Measurements from ENCODE around the gene KCNQ1OT1.

KCNQ1OT1 gene

DNA sequence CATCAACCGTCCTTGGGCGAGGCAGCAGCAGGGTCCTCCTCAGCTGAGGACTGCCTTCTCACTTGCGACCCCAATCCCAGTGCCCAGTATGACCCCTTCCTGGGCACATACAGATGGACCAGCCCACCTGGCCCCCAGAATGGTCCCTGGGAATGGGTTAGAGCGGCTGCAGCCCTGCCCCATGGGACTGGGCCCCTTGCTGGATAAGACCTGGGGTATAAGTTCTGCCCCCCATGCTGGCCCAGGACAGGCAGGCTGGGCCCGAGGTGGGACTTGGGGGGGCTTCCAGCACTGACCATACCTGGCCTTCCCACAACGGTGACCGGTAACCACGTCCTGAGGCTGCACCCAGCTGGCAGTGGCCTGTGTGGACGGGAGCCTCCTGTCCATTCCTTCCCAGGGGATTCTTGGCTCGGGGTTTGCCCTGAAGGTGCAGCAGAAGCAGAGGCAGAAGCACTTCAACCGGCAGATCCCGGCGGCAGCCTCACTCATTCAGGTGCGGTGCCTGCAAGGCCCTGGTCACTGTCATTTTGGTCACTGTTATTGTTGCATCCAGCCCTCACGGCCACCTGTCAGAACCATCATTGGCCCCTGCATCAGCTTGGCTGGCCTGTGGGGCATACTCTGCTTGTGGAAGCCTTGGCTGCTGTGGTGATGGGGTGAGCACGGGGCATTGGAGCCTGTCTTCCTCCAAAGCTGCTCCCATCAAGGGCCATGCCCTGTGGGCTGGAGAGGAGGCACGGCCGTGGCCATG is 114.8 kb downstream of the KCNQ1OT1 start:
- no peak for DNase-seq

DNA sequence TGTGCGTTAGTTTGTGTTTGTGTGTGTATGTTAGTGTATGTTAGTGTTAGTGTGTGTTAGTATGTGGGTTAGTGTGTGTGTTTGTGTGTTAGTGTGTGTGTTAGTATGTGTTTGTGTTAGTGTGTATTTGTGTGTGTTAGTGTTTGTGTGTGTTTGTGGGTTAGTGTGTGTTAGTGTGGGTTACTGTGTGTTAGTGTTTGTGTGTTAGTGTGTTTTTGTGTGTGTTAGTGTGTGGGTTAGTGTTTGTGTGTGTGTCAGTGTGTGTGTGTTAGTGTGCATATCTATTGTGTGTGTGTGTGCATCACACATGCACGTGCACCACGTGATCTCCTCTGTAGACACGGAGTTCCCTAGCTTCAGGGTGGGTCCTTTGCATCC is 115.4 kb downstream of the KCNQ1OT1 start:
- DNase-seq, result no peak

GRCh38 chr11:2583605-2583958 is 116.2 kb downstream of the KCNQ1OT1 start:
- no peak for DNase-seq

- no peak for DNase-seq
Measured at GRCh38 chr11:2582946-2583604, 116.7 kb downstream of the KCNQ1OT1 start.

DNA sequence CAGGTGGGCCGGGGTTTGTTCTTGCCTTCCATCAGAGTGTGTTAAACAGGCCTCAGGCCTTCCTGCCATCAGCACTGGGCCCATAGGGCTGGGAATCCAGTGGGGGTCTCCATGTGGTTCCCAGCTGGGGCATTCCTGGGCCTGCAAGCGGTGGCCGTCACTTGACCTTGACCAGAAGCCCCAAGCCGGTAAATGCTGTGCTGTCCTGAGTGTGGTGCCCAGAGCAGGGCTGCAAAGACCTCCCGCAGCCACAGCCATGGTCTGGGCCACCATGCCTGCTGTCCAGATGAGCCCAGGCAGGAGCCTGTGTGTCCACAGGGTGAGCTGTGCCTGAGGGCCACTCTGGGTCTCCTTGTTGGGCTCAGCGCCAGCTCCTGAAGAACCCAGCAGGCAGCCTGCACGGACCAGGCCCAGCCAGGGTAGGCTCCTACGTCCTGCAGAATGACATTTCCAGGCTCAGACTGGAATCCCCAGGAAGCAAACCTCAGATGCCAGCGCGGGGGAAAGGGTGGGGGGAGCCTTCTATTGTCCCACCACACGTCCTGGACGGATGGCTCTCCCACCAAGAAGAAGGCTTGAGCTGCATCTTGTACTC is 117.3 kb downstream of the KCNQ1OT1 start:
- no peak for DNase-seq

DNA sequence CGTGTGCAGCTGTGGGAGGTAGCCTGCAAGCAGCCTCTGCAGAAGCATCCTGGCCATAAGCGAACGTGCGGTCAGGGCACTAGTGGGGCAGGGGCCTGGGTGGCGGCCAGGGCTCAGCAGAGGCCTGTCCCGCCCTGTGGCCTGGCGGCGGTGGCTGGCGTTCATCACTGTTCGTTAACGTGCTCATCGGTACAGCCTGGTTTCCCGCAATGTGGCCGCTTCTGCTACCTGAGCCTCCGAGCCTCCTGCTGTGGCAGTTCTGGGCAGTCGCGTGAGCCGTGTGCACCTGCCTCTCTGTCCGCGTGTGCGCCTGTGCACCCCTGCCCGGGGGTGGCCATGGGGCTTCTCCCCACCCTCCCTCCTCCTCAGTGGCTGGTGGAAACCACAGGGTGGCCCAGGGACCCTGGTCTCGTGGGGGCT is 117.9 kb downstream of the KCNQ1OT1 start:
- DNase-seq, result no peak

DNA sequence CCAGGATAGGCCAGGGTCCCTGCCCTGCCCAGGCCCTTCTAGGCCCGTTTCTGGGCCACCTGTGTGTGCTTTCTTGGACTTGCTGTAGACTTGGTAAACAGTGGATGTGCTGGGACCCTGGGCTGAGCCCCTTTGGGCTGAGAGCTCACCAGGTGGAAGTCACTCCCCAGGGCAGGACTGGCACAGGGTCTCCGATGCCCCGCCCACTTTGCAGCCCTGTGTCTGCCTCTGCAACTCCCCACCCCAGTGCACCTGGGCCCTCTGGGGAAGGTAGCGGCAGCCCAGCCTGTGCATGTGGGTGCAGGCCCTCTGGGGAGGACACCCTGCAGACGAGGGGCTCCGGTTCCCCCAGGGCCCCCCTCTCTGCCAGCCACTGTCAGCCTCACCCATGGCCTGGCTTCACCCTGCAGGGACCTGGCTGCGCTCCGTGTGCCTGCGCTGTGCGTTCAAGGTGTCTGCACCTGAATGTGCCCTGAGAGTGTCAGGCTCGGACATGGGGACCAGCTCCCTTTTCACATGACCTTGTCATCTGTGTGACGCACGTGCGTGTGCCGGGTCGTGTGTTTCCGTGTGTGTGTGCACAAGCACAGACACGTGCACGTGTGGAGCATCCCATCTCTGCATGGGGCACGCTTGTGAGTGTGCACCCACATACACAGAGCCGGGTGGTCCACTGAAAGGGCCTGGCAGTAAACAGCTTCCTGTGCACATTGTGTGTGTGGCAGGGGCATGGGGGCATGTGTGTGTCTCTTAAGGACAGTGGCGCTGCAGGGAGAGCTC is 118.5 kb downstream of the KCNQ1OT1 start:
- no peak for DNase-seq

GRCh38 chr11:2580571-2581001 is 119.2 kb downstream of the KCNQ1OT1 start:
- DNase-seq, result no peak

DNA sequence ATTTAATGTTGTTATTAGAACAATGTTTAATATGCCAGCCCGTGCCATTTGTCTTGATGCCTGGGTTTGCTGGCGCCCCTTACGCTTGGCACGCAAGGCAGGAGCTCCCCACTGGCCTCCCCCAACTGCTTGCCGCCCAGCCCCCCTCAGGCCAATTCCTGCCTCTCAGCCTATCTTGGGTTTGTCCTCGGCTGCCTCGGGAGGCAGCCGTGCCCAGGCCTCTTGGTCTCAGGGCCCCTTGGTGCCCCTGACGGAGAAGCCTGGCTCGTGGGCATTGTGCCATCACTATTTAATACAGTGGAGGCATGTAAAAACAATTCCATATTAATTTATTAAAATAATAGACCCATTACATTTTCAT is 119.8 kb downstream of the KCNQ1OT1 start:
- no peak for DNase-seq

DNA sequence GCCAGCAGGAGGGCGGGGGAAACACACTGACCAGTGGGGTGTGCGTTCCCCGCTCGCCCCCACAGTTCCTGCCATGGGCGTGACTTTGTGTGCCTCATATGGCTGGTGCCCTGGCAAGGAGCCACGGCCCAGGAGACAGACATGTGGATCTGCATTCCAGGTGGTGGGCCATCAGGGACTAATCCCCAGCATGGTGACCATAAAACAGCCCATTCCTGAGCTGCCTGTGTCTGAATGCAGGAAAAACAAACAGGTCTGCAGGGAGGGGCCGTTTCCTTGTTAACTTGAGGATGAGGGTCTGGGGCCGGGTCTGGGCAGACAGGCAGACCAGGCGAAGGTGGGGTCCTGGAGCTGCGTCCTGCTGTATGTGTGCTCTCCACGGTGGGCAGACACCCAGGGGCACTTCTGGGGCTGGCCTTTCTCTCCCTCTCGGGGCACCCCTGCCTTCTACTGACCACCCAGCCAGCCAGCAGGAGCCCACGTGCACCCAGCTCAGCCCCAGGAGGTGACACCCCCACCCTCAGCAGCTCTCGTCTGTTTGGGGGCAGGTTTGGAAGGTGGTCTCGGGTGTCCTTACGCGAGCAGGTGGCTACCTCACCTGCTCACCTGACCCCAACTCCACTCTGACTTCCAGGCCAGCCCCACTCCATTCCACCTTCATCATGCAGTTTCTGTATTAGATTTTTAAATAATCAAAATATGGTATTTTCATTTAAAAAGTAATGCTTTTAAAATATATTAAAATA is 120.3 kb downstream of the KCNQ1OT1 start:
- no peak for DNase-seq

GRCh38 chr11:2578929-2579270 is 120.9 kb downstream of the KCNQ1OT1 start:
- no peak for DNase-seq

DNA sequence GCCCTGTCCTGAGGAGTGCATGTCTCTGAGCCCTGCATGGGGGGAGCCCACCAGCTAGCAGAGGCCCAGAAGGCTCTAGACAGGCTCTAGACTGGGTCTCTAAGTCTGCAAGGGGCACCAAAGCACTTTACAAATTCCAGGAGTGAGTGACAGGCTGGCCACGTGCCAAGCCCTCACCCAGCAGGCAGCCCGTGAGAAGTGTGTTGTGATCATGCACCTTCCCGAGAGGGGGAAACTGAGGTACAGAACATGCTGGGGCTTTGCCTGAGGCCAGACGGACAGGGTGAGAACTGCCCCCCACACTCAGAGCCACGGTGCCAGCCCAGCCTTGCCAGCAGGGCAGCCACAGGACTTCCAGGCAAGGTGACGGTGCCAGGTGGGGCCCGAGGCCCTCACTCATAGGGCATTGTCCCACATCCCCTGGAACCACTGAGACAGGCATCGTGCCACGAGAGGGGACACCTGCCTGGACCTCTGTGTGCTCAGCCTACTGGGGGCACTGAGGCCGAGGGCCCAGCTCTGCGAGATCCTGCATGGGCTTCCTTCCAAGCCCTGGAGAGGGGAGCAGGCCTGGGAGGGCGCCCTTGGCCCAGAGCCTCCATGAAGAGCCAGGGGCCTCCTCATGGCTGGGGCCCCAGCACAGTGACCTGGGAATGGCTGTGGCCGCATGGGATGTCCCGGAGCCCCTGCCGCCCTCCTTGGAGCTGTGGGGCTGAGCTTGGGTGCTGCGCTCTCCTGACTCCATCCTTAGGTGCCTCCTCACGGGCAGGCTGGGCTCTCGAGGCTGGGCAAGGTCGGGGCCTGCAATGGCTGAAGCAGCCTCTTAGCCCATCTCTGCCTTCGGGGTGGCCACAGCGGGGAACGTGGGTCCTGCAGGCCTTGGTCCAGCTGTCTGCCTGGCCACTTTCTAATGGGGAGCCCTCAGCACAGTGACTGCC is 121.5 kb downstream of the KCNQ1OT1 start:
- DNase-seq, result no peak

DNA sequence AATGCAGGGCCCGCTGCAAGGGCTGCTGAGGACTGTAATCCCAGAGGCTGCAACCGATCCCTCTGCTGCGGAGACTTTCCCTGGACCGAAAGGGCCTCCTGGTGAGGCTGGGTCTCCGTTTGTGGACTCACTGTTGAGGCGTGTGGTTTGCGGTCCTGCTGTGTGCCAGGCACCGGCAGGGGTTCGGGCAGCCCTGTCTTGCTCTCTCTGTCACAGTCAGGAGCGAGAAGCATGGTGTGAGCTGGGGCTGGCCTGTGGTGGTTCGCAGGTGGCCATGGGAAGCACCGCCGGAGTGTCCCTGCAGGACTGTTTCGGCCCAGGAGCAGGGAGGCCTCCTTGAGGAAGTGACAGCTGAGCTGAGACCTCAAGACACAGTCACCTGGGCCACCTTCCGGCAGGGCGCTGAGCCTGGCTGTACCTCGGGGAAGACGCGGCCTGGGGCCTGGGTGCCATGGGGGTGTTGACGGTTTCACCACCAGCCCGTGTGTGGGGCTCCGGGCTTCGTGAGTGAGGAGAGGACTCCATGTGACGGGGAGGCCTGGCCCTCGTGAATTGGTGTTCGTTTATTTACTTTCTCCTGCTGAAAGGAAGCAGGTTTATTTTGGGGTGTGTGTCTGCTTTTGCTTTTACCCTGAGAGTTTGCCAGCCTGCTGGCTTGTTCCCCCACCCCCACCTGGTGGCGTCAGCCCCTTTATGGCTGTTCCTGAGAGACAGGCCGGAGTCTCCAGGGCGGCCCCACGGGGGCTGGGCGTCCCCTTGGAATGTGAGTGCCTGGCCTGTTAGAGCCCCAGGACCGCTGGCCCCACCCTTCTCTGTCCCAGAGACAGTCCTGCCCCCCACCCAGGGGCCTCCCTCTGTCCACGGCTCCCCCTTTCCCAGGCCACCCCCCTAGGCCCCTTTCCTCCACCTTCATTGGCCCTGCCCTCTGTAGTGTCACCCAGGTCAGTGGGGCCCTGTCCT is 122.5 kb downstream of the KCNQ1OT1 start:
- no peak for DNase-seq

DNA sequence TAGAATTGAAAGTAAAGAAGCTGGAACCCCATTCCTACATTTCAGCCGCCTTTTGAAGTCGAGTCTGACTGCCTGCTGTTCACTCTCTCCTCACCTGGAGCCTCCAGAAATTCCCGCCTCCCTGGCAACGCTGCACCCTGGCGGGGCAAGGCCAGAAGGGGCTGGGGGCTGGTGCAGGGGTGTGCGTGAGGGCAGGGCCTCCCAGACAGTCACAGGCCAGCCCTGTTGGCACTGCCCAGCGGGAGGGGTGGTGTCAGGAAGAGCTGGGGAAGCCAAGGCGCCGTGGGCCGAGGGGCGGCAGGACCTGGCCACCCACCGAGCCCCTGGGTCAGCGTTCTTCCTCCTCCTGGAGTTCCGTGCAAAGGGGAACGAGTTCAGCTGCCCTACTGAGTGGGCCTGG is 123.2 kb downstream of the KCNQ1OT1 start:
- no peak for DNase-seq

DNA sequence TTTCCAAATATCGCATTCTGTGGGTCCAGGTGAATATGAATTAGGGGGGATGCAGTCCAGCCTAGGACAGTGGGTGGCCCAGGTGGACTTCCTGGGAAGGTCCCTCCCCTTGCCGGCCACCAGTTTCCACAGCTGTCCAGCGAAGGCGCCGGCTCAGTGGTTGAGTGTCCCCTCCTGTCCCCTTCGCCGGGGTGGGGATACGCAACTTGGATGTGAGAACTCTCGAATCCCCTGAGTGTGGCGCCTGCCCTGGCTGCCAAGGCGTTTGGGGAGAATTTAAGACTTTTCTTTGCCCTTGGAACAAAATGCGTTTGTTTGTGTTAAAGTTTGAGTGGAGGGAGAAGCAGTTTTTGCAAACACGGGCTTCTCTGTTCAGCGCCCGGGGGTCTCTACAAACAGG is 123.7 kb downstream of the KCNQ1OT1 start:
- DNase-seq, result no peak

DNA sequence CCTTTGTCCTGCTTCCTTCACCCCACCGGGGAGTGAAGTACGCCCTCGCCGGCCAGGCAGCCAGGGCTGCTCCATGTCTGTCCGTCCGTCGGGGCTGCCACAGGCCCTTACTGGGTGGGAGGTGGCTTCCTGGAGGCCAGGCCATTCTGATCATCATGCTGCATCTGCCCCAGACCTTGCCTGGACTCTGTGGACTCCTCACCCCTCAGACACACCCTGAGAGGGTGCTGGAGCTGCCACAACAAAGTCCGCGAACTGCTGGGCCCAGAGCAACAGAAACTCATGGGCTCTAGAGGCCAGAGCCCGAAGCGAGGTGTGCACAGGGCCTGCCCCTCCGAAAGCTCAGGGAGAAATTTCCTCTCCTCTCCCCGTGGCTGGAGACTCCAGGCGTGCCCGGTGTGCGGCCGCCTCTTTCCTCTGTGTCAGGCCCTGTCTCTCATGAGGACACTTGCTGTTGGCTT is 124.2 kb downstream of the KCNQ1OT1 start:
- DNase-seq, result no peak

GRCh38 chr11:2574553-2575535 is 125.0 kb downstream of the KCNQ1OT1 start:
- DNase-seq, result peak in 26 of 51 donors; percentile 19 to 79 (median 44)

DNA sequence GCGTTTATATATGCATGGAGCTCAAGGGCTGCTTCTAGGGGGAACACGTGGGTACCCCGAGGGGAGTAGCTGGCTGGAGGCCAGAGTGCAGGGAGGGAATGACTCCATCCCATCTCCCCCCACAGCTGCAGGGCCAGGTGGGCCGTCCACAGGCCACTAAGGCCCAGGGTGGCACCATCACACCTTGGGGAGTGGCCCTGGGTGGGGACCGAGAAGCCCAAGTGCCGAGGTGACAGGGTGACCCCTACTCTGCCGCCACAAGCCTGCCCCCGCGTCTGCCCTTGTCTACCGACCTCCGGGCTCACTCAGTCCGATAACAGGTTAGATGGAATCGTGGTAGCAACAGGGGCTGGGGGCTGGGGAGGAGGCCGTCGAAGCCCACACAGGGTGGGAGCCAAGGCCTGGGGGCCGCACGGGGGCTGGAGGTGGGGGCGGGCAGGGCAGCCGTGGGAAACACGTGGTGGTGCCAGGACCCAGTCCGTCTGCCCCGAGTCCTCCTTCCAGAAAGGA is 125.7 kb downstream of the KCNQ1OT1 start:
- no peak for DNase-seq
